GM03348 (cell line): ENCODE results near the gene COQ6.
"Not testable (repeated sequence)": the region's sequence is repeated elsewhere in the genome, so short reads cannot be mapped to it uniquely, and the experiment has no call there.

Source experiments
- DNase-seq: peaks from one replicate; pipeline ENCODE4 v3.0.0; 2012; ENCODE audit warnings: low spot score

Gene COQ6

GRCh38 chr14:73988065-73988464, 38.0 kb downstream of the COQ6 start:
- no peak for DNase-seq

DNA sequence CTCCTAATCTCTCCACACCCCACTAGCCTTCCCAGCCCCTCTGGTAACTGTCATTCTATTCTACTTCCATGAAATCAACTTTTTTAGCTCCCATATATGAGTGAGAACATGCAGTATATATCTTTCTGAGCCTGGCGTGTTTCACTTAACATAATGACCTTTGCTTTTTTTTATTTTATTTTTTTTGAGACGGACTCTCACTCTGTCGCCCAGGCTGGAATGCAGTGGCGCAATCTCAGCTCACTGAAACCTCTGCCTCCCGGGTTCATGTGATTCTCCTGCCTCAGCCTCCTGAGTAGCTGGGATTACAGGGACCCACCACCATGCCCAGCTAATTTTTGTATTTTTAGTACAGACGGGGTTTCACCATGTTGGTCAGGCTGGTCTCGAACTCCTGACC, 38.6 kb downstream of the COQ6 start:
- not testable (repeated sequence) for DNase-seq

DNA sequence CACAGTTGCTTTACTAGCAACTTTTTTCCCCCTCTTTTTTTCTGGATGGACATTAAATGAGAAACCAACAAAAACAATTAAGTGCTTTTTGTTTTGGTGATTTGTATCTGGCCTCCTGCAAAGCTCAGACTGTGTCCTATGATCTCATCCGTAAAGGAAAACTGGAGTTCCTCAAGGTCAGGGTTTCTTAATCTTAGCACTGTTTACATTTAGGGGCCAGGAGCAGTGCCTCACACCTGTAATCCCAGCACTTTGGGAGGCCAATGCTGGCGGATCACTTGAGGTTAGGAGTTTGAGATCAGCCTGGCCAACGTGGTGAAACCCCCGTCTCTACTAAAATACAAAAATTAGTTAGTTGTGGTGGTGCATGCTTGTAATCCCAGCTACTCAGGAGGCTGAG, 41.0 kb downstream of the COQ6 start:
- DNase-seq: no peak

DNA sequence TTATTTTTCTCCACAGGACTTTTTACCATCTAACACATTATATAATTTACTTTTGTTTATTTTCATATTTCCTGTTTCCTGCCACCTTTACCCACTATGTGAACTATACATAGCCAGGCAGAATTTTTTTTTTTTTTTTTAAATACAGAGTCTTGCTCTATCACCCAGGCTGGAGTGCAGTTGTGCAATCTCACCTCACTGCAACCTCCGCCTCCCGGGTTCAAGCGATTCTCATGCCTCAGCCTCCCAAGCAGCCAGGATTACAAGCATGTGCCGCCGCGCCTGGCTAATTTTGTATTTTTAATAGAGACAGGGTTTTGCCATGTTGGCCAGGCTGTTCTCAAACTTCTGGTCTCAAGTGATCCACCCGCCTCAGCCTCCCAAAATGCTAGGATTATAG, 44.8 kb downstream of the COQ6 start:
- DNase-seq: not testable (repeated sequence)

DNA sequence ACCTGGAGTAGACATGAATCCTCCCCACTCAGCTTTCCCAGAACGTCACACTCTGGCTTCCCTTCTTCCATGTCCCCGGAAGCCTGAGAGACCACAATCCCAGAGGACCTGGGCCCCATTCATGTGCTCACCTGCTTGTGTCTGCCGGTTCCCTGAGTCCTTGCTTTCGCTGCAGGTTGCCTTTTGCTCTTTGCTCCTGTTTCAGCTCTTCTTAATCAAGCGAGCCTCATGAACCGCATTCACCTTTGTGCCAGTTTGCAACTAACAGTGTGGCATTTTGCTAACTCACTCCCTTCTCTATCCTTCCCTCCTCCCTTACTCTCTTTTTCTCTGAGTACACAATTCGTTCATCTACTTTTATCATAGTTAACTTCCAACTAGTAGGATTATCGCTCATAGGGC, 45.9 kb downstream of the COQ6 start:
- DNase-seq: no peak

GRCh38 chr14:73996731-73997107, 46.6 kb downstream of the COQ6 start:
- DNase-seq: no peak

DNA sequence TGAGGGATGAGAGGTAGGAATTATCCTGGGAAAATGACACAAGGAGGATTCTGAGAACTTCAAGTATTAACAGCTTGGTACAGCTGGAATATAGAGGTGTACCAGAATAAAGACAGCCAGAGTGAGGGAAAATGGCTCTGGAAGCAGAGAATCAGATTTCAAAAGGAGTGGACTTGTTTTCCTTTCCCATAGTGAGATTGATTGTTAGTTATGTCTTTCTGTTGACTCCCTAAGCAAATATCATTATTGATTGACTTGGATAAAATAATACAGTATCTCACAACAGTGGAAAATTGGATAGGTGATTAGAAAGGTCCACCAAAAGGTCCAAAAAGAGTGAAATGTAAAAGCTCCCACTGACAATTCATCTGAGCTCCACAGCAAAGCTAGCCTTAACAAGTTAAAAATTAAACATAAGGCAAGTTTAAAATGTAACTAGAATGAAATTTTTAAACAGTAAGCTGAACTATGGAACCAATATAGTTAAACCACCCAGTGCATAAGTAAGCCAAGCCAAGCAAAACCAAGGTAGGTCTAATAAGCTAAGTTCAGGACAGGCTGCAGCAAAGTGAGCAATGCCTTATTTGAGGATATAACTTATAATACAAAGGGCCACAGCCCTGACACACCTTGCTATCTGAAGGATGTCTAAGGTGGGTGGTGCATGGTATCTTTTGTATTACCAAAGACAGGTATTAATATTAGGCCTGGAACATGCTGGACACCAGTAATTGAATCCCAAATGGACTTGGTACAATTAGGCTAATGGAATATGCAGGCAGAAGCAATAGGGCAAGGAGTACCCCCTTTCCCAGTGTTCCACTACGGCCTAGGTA, 47.2 kb downstream of the COQ6 start:
- no peak for DNase-seq

GRCh38 chr14:73997944-73998447, 47.9 kb downstream of the COQ6 start:
- no peak for DNase-seq

GRCh38 chr14:73998726-73999125, 48.6 kb downstream of the COQ6 start:
- DNase-seq: no peak

DNA sequence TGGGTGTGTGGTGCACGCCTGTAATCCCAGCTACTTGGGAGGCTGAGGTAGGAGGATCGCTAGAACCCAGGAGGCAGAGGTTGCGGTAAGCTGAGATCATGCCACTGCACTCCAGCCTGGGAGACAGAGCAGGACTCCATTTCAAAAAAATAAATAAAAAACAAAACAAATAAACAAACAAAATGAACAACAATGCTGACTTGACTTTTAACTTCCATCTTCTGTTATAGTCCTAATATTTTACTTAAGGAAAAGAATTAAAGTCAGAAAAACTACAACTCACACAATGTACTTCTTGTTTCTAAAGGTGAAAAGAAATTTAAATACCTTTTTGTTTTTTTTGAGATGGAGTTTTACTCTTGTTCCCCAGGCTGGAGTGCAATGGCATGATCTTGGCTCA, 55.6 kb downstream of the COQ6 start:
- DNase-seq: not testable (repeated sequence)

- no peak for DNase-seq
Observed at GRCh38 chr14:74008843-74009499, 58.9 kb downstream of the COQ6 start.
